ENCODE measurements around the gene KRT4.

Gene KRT4

GRCh38 chr12:52760623-52761022, 53.3 kb downstream of the KRT4 start:
- H3K36me3 ChIP-seq (ENCODE audit: control insufficient read depth, insufficient read depth, low read length): no peaks in the 10 kb centered on the region
- no peaks in the 10 kb centered on the region for H3K79me2 ChIP-seq
- H3K27ac ChIP-seq: no peak overlapping the region
- H3K4me3 ChIP-seq (ENCODE audit: low read depth, low read length): no peak overlapping the region
- no peak overlapping the region for H3K4me2 ChIP-seq (ENCODE audit: low read length)
- no peaks in the 10 kb centered on the region for H3K27me3 ChIP-seq (ENCODE audit: control insufficient read depth, insufficient read depth, low read length)
- TF ChIP-seq CTCF (IDR thresholded peaks at IDR 0.05): no peak
- no peak overlapping the region for H3K9ac ChIP-seq
- H2AFZ ChIP-seq: no peak overlapping the region
- no peaks in the 10 kb centered on the region for H3K9me3 ChIP-seq (ENCODE audit: control insufficient read depth, low read length)
- peaks cover 7% of the 10 kb centered on the region for H3K4me1 ChIP-seq

GRCh38 chr12:52759695-52760094, 54.2 kb downstream of the KRT4 start:
- no peak overlapping the region for H3K27ac ChIP-seq
- no peaks in the 10 kb centered on the region for H3K9me3 ChIP-seq (ENCODE audit: control insufficient read depth, low read length)
- no peak for TF ChIP-seq CTCF (IDR thresholded peaks at IDR 0.05)
- H3K27me3 ChIP-seq (ENCODE audit: control insufficient read depth, insufficient read depth, low read length): no peaks in the 10 kb centered on the region
- H3K4me3 ChIP-seq (ENCODE audit: low read depth, low read length): no peak overlapping the region
- H2AFZ ChIP-seq: no peak overlapping the region
- H3K4me2 ChIP-seq (ENCODE audit: low read length): no peak overlapping the region
- H3K9ac ChIP-seq: no peak overlapping the region
- H3K36me3 ChIP-seq (ENCODE audit: control insufficient read depth, insufficient read depth, low read length): no peaks in the 10 kb centered on the region
- H3K4me1 ChIP-seq: peaks cover 7% of the 10 kb centered on the region
- no peaks in the 10 kb centered on the region for H3K79me2 ChIP-seq

- no peaks in the 10 kb centered on the region for H3K79me2 ChIP-seq
- H3K4me2 ChIP-seq (ENCODE audit: low read length): no peak overlapping the region
- no peaks in the 10 kb centered on the region for H3K36me3 ChIP-seq (ENCODE audit: control insufficient read depth, insufficient read depth, low read length)
- H3K9ac ChIP-seq: no peak overlapping the region
- H3K27me3 ChIP-seq (ENCODE audit: control insufficient read depth, insufficient read depth, low read length): no peaks in the 10 kb centered on the region
- H3K4me1 ChIP-seq: peaks cover 7% of the 10 kb centered on the region
- no peak for TF ChIP-seq CTCF (IDR thresholded peaks at IDR 0.05)
- H3K27ac ChIP-seq: no peak overlapping the region
- no peak overlapping the region for H2AFZ ChIP-seq
- no peak overlapping the region for H3K4me3 ChIP-seq (ENCODE audit: low read depth, low read length)
- no peaks in the 10 kb centered on the region for H3K9me3 ChIP-seq (ENCODE audit: control insufficient read depth, low read length)
Measured at GRCh38 chr12:52759218-52759617, 54.7 kb downstream of the KRT4 start.

GRCh38 chr12:52757449-52758176, 56.3 kb downstream of the KRT4 start:
- TF ChIP-seq CTCF (IDR thresholded peaks at IDR 0.05): no peak
- H3K4me2 ChIP-seq (ENCODE audit: low read length): no peak overlapping the region
- H3K4me1 ChIP-seq: peaks cover 7% of the 10 kb centered on the region
- H2AFZ ChIP-seq: no peak overlapping the region
- no peak overlapping the region for H3K27ac ChIP-seq
- no peak overlapping the region for H3K4me3 ChIP-seq (ENCODE audit: low read depth, low read length)
- H3K27me3 ChIP-seq (ENCODE audit: control insufficient read depth, insufficient read depth, low read length): no peaks in the 10 kb centered on the region
- H3K9me3 ChIP-seq (ENCODE audit: control insufficient read depth, low read length): no peaks in the 10 kb centered on the region
- no peak overlapping the region for H3K9ac ChIP-seq
- no peaks in the 10 kb centered on the region for H3K36me3 ChIP-seq (ENCODE audit: control insufficient read depth, insufficient read depth, low read length)
- no peaks in the 10 kb centered on the region for H3K79me2 ChIP-seq
